CD14-positive monocyte (primary cell): ENCODE data around the gene NEUROD4. TPM values are rescaled to one million over a fixed set of nuclear protein-coding genes. Genes with fewer than 3 reads are reported as not detected.
A peak's percentile ranks its signal among the peaks of the same experiment; 100 is the strongest.

Source experiments
- DNase-seq, 3 donors: peaks; one replicate each; pipeline ENCODE4 v3.0.0-alpha.2; 2011 to 2022
- H2AFZ ChIP-seq: 2 replicates; pipeline ENCODE4 v1.6.0; 2012; ENCODE audit warnings: mild to moderate bottlenecking, low read depth, low read length, inconsistent platforms; ENCODE audit not compliant: insufficient read depth, poor library complexity, severe bottlenecking
- H3K27ac ChIP-seq, 2 donors: 1 replicate in 1 of 2; 2 replicates in 1 of 2; pipeline ENCODE4 v1.5.1; 2012 to 2013; ENCODE audit warnings: low read length in 2 of 2, control low read depth in 1 of 2, inconsistent platforms in 1 of 2, low read depth in 1 of 2, mild to moderate bottlenecking in 1 of 2
- H3K27me3 ChIP-seq, 2 donors: one replicate each; pipeline versions ENCODE4 v1.6.0 to v1.6.1; 2011 to 2013; ENCODE audit warnings: low read length in 2 of 2; ENCODE audit not compliant: control insufficient read depth in 2 of 2, insufficient read depth in 2 of 2
- H3K36me3 ChIP-seq, 2 donors: replicated peaks in 1 of 2; 1 replicate in 1 of 2; 2 replicates in 1 of 2; pipeline versions ENCODE4 v1.5.1 to v1.6.1; 2012 to 2013; ENCODE audit warnings: low read length in 2 of 2, control low read depth in 1 of 2, inconsistent platforms in 1 of 2, mild to moderate bottlenecking in 1 of 2; ENCODE audit not compliant: insufficient read depth in 2 of 2, control insufficient read depth in 1 of 2
- H3K4me1 ChIP-seq, 2 donors: 1 replicate in 1 of 2; 2 replicates in 1 of 2; pipeline versions ENCODE4 v1.5.1 to v1.6.1; 2012 to 2013; ENCODE audit warnings: low read length in 2 of 2, control low read depth in 1 of 2, inconsistent platforms in 1 of 2, mild to moderate bottlenecking in 1 of 2, moderate library complexity in 1 of 2; ENCODE audit not compliant: insufficient read depth in 2 of 2, control insufficient read depth in 1 of 2
- H3K4me2 ChIP-seq: replicated peaks from 2 replicates; pipeline ENCODE3; 2012; ENCODE audit warnings: low read length, moderate library complexity, mild to moderate bottlenecking; ENCODE audit not compliant: poor library complexity, severe bottlenecking; ENCODE audit errors: extremely low read depth
- H3K4me3 ChIP-seq, 3 experiments: fragments of 200-600 bp in 1 of 3; sonication (generic) in 1 of 3; replicated peaks in 1 of 3; 1 replicate in 2 of 3; 2 replicates in 1 of 3; pipeline ENCODE4 v1.5.1; 2011 to 2013; ENCODE audit warnings: low read length in 3 of 3, mild to moderate bottlenecking in 3 of 3, control low read depth in 2 of 3, low read depth in 2 of 3, inconsistent platforms in 1 of 3, moderate library complexity in 1 of 3
- H3K79me2 ChIP-seq: 2 replicates; pipeline ENCODE4 v1.6.0; 2012; ENCODE audit warnings: mild to moderate bottlenecking, control low read depth, inconsistent platforms, low read length, moderate library complexity; ENCODE audit not compliant: insufficient read depth
- H3K9ac ChIP-seq: 2 replicates; pipeline ENCODE4 v1.6.0; 2017; ENCODE audit warnings: low read length, mild to moderate bottlenecking; ENCODE audit not compliant: insufficient read depth, poor library complexity, severe bottlenecking
- H3K9me3 ChIP-seq, 2 donors: replicated peaks in 1 of 2; 1 replicate in 1 of 2; 2 replicates in 1 of 2; pipeline versions ENCODE4 v1.5.1 to v1.6.1; 2012 to 2013; ENCODE audit warnings: low read length in 2 of 2, control low read depth in 1 of 2; ENCODE audit not compliant: control insufficient read depth in 1 of 2, insufficient read depth in 1 of 2
- H4K20me1 ChIP-seq: 2 replicates; pipeline ENCODE4 v1.6.0; 2012; ENCODE audit warnings: mild to moderate bottlenecking, low read length, control low read depth, moderate library complexity; ENCODE audit not compliant: insufficient read depth
- H3K27ac Mint-ChIP-seq, 7 donors: one replicate each; pipeline ENCODE4 v1.8.0; 2020; ENCODE audit warnings: mild to moderate bottlenecking in 7 of 7, mixed read lengths in 7 of 7, moderate library complexity in 6 of 7, inconsistent platforms in 2 of 7
- H3K27me3 Mint-ChIP-seq, 3 donors: one replicate each; pipeline ENCODE4 v1.8.0; 2021 to 2022; ENCODE audit warnings: low read depth in 3 of 3, mild to moderate bottlenecking in 3 of 3, mixed read lengths in 3 of 3, moderate library complexity in 3 of 3, inconsistent platforms in 1 of 3
- H3K36me3 Mint-ChIP-seq, 2 donors: one replicate each; pipeline ENCODE4 v1.8.0; 2020; ENCODE audit warnings: mixed read lengths in 2 of 2, inconsistent platforms in 1 of 2, mild to moderate bottlenecking in 1 of 2
- H3K4me1 Mint-ChIP-seq: one replicate; pipeline ENCODE4 v1.8.0; 2020; ENCODE audit warnings: mild to moderate bottlenecking, mixed read lengths
- H3K4me3 Mint-ChIP-seq, 2 donors: one replicate each; pipeline ENCODE4 v1.8.0; 2020; ENCODE audit warnings: mild to moderate bottlenecking in 2 of 2, mixed read lengths in 2 of 2, moderate library complexity in 1 of 2
- H3K9me3 Mint-ChIP-seq, 7 donors: one replicate each; pipeline ENCODE4 v1.8.0; 2020 to 2022; ENCODE audit warnings: mixed read lengths in 7 of 7, mild to moderate bottlenecking in 6 of 7, moderate library complexity in 6 of 7, inconsistent platforms in 2 of 7
- CTCF ChIP-seq: fragments of 200-600 bp; IDR thresholded peaks from one replicate; pipeline ENCODE4 v1.8.0; 2022; ENCODE audit warnings: antibody characterized with exemption, mild to moderate bottlenecking
- WGBS: methylation state at CpG from one replicate; pipeline ENCODE4 v1.1.5; 2013; ENCODE audit warnings: missing lambda C conversion rate; ENCODE audit not compliant: insufficient coverage; 5-methylcytosine and 5-hydroxymethylcytosine counted together
- intact Hi-C, 2 donors: fragments of 100-400 bp; cut with micrococcal nuclease; formaldehyde crosslinking; loops; one replicate each; pipeline versions ENCODE4 v1.15.0 to v1.15.1; 2023
- polyA plus RNA-seq, 3 donors: library from polyadenylated mRNA; depleted of rRNA in 1 of 3; unstranded in 2 of 3; stranded (reverse) in 1 of 3; fragments of 300-500 nt in 2 of 3; fragments of >200 nt in 1 of 3; fragmentation: Illumina TruSeq in 2 of 3; gene quantifications; 1 replicate in 2 of 3; 2 replicates in 1 of 3; pipeline ENCODE4 v1.2.3, GENCODE V29; 2012 to 2021

NEUROD4 gene
- polyA plus RNA-seq, 3 donors, result not detected

DNA sequence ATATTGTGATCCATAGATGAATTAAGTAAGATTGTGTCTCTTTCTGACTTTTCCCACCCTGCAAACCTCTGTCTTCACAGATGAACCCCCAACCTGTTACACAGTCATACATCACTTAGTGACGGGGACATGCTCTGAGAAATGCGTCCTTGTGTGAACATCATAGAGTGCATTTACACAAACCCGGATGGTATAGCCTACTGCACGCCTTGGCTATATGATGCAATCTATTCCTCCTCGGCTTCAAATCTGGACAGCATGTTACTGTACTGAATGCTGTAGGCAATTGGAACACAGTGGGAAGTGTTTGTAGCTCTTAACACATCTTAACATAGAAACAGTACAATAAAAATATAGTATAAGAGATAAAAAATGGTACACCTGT lies 27.8 kb upstream of the NEUROD4 start:
- Mint-ChIP-seq H3K36me3 (no peaks in the 10 kb centered on the region), H3K27me3 (peaks cover 3 to 8% (median 4%) of the 10 kb centered on the region in 3 donors), H3K9me3 (peaks cover 0 to 2% (median 0%) of the 10 kb centered on the region in 7 donors), H3K27ac (peak overlapping the region in 2 of 7 donors; percentile 43 to 63), H3K4me1 (peaks cover 18% of the 10 kb centered on the region), H3K4me3 (no peak overlapping the region)
- intact Hi-C loops, result loop anchor here in 1 of 2 donors (2.0 kb wide), 1 partner anchor 81 kb away; no protein-coding TSS in a partner anchor
- DNase-seq, result peak in 2 of 3 donors; percentile 1 to 12
- H2AFZ ChIP-seq, result peak overlapping the region; percentile 19
- H3K9me3 ChIP-seq, result no peaks in the 10 kb centered on the region
- H3K36me3 ChIP-seq, result no peaks in the 10 kb centered on the region
- WGBS, result 24% methylated on average over 2 of the region's 5 CpGs
- H4K20me1 ChIP-seq, result no peaks in the 10 kb centered on the region
- TF ChIP-seq CTCF, result no peak
- H3K27ac ChIP-seq, result peak overlapping the region in 1 of 2 donors; percentile 58
- no peak overlapping the region for H3K4me2 ChIP-seq
- no peak overlapping the region for H3K4me3 ChIP-seq
- peaks cover 14 to 17% of the 10 kb centered on the region in 2 donors for H3K4me1 ChIP-seq
- H3K9ac ChIP-seq, result no peak overlapping the region
- H3K79me2 ChIP-seq, result no peaks in the 10 kb centered on the region
- H3K27me3 ChIP-seq, result no peaks in the 10 kb centered on the region

- peak overlapping the region in 2 of 7 donors; percentile 14 to 28 for H3K27ac Mint-ChIP-seq
- H3K4me3 Mint-ChIP-seq, result no peak overlapping the region
- WGBS, result 65% methylated on average over 5 of the region's 12 CpGs
- no peaks in the 10 kb centered on the region for H3K9me3 ChIP-seq
- H3K27me3 ChIP-seq, result no peaks in the 10 kb centered on the region
- H3K27me3 Mint-ChIP-seq, result peaks cover 0 to 7% (median 4%) of the 10 kb centered on the region in 3 donors
- H3K4me1 ChIP-seq, result peaks cover 14 to 17% of the 10 kb centered on the region in 2 donors
- intact Hi-C loops, result loop anchor here in 1 of 2 donors (2.0 kb wide), 1 partner anchor 79 kb away; no protein-coding TSS in a partner anchor
- TF ChIP-seq CTCF, result peak; percentile 93
- no peaks in the 10 kb centered on the region for H4K20me1 ChIP-seq
- H3K9me3 Mint-ChIP-seq, result peaks cover 0 to 2% (median 0%) of the 10 kb centered on the region in 7 donors
- no peaks in the 10 kb centered on the region for H3K79me2 ChIP-seq
- no peaks in the 10 kb centered on the region for H3K36me3 Mint-ChIP-seq
- peaks cover 18% of the 10 kb centered on the region for H3K4me1 Mint-ChIP-seq
- no peak overlapping the region for H3K9ac ChIP-seq
- no peak overlapping the region for H3K4me3 ChIP-seq
- H2AFZ ChIP-seq, result no peak overlapping the region
- no peak overlapping the region for H3K4me2 ChIP-seq
- H3K27ac ChIP-seq, result no peak overlapping the region
- peak; percentile 58 to 79 (median 73) for DNase-seq
- H3K36me3 ChIP-seq, result no peaks in the 10 kb centered on the region
Observed at GRCh38 chr12:54993181-54993835, 26.5 kb upstream of the NEUROD4 start.
